RKO (cell line): ENCODE measurements around the gene JPH2.
A peak's percentile ranks its signal among the peaks of the same experiment; 100 is the strongest.

ENCODE experiments used
- DNase-seq: peaks from one replicate; pipeline ENCODE4 v3.0.0-alpha.2; 2016; ENCODE audit warnings: low spot score

Gene JPH2

DNA sequence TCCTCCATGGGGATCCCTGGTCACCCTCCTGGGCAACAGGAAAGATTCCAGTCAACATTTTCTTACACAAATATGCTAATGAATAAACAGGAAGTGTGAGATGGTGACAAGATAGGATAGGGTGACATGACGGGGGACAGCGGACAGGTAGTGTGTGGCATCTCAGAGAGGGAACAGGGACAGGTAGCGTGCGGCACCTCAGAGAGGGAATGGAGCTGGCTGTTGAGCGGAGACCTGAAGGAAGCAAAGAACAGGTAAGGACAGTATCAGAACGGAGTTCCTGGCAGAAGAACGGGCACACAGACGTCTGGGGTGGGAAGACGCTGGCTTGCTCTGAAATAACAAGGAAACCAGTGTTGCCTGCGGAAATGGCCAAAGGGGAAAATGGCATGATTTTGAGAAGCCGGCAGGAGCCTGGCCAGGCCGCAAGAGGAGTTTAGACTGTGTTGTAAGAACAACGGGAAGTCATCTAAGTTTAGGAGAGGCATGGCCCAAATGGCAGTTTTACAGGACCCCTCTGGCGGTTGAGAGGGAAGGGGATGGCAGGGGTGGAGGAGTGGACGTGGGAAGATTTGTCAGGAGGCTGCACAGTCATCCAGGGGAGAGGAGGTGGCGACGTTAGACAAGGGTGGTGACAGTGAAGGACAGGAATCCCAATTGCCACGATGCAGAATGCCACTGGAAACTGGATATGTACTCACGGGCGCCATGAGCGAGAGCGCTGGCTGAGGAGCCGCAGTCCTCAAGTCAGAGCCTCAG is 111.6 kb downstream of the JPH2 start:
- no peak for DNase-seq

DNA sequence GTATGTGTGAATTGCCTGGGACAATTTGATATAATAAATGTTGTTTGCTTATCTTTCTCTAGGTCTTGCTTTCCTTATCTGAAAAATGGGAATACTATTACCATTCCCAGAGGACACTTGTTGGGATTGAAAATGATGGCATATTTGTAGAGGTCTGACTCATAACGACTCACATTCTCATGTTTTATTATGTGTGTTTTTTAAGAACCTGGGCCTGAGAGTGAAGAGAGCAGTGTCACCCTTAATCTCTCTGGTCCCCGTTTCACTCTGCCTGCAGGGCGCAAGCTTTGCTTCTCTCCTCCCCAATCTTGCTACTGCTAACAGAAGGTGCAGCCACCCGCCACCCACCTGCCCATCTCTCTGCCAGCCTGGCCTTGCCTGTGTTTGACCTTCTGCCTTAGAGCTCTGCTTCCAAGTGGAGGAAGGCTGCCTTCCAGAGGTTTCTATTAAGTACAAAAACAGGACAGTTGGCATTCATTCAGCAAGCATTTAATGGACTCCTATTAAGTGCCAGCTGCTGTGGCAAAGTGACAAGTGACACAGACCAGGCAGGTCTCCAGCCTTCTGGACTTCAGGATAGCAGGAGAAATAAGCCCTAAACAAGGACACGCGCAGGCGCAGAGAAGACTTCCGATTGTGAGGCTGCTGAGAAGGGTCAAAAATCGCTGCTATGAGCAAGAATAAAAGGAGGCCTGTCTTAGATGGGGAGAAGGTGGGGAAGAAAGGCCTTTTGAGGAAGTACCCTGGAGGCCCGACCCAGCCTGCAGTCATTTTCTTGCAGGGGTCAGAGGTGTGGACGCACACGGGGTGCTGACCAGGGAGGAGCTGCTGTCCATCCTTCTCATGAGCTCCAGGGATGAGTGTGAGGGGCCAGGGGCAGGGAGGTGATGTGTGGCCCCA is 112.5 kb downstream of the JPH2 start:
- peak; percentile 56 for DNase-seq

DNA sequence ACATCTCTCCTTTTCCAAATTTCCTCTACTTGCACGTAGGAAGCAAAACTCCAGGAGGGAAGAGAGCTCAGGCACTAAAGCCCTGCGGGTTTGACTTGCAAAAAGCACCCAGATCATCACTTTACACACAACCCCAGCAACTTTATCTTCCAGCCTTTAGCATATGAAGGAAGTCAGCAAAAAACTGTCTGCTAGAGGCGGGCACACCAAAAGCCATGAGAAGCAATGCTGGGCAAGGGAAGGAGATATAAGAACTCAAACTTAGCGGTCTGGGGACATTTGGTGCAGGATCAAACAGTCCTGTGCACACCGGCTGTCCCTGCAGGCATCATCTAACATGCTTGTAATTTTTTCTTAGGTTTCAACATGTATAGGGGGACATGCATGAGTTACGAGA is 113.3 kb downstream of the JPH2 start:
- DNase-seq: no peak

DNA sequence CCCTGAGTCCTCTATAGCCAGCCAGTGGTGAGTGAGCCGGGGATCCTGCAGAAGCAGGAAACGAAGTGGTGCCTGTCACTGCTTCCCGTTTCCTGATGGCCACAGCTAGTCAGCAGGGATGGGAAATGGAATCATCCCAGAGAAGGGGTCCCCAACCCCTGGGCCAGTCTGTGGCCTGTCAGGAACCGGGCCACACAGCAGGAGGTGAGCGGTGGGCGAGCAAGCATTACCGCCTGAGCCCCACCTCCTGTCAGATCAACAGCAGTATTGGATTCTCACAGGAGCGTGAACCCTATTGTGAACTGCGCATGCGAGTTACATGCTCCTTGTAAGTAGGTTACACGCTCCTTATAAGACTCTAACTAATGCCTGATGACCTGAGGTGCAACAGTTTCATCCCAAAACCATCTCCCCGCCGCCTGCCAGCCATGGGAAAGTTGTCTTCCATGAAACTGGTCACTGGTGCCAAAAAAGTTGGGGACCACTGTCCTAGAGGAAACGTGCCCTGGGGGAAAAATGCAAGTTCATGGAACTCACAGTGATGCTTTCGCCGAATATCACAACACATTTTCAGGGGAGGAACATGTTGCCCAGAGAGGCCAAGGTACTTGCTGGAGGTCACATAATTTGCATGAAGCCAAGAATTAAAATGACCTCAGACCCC is 113.8 kb downstream of the JPH2 start:
- DNase-seq: no peak

DNA sequence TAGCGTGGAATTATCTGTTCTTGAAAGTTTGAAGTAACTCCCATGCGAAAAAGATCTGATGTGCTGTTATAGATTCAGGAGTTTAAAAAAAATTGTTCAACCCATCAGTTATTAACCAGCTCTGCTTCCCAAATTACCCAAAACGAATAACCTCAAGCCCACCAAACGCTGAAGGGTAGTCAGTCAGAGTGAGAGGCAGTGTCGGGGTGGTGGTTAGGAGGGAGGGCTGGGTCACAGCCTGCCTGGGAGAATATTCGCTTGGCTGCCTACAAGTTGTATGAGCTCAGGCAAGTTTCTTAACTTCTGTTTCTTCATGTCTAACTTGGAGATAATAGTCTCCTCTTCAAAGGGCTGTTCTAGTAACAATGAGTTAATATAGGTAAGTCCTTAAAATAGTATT is 114.6 kb downstream of the JPH2 start:
- DNase-seq: no peak

DNA sequence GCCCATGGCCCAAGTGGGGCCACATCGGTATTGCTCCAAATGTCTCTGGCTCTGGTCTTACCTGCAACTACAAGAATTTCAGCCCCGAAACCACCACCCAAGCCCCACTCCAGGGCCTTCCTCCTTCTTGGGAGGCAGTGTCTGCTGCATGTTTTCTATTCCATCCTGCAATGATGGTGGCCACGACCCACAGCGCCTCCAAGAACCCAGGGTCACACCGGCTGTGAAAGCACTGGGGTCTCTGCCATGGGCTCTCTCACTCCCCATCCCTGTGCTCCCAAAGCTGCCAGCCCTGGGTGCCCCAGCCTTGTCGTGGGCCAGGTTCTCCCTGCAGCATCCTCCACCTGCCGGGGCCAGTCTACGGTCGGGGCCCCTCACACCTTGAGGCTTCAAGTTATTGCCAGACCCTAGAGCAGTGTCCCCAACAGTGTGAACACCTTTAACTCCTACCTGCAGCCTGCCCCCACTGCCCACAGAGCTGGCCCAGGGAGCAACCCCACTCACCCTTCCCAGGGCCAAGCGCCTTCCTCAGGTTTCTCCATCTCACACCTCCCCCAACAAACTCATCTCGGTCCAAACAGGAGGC is 115.4 kb downstream of the JPH2 start:
- DNase-seq: no peak

DNA sequence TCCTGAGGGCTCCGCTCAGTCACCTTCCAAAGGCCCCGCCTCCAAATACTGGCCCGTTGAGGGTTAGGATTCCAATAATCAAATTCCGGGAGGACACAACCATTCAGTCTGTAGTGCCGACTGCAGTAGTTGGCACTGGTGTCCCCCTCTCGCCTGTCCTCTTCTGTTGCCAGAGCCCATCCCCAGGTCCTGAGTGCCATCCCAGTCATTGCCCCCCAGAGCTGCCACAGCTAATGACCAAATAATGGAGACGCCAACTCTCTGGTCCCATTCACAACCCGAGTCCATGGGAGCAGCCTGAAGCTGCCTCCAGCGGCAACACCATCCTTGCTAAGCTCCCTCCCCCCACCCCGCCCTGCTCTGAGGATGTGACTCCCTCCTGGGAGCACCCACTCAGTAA is 115.9 kb downstream of the JPH2 start:
- no peak for DNase-seq

DNA sequence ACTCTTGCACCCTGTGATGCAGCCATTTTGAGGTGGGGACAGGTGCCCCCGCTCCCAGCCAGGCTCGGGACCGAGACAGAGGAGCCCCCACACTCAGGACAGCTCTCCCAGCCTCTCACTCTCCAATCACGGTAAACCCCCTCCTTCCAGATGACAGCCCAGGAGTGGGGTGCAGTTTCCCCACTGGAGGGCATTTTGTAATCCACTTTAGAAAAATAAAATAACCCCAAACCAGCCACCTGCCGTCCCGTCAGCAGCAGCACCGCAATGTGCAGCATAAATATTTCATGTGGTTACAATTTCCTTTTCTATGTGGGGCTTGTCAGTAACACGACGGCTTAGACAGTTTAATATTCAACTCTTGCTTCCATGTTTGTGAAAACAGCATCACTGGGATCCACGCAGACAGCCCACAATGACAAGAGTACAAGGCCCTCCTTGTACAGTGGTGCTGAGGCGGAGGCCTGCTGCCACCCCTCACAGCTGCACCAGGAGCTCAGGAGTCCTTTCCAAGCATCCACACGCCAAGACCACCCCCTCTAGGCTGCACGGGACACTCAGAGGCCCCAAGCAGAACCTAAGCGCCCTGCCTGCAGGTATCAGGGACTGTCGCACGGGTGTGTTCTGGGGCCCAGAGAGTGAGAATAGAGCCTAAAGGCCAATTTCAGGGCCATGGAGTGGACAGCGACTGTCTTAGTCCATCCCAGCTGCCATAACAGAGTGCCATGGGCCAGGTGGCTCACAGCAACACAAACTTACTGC is 116.7 kb downstream of the JPH2 start:
- DNase-seq: no peak

DNA sequence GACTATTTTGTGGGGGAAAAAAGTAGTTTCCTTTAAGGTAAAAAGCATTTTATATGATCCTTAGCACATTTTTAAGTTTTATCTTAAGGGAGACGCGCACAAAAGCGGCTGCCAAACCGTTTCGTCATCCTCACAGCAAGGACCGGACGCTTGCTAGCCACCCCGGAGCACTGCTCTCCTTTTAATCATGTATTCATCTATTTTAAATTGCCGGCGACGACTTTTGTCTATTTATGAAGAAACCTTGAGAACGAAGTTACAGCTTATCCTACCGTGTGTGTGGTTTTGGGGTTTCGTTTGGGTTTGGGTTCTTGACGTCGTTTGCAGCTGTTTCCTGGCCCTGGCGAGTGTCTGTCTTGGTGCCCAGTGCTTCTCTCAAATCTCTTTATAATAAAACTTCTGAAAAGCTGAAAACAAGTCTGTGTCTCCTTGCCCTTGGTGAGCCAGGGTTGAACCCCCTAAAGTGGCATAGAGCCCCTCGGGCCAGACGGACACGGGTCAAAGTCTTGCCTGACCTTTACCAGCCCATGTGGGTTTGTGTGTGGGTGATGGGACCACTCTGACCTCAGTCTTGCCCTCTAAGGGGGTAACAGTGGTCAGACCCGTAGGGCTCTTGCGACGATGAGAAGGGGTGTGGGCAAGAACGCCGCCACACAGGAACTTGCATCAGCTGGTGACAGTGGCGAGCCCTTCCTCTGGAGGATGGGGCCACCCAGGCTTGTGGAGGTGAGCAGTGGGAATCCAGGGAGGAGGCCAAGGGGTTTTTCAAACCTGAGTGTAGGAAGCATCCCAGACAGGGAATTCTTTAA is 117.6 kb downstream of the JPH2 start:
- DNase-seq: no peak

DNA sequence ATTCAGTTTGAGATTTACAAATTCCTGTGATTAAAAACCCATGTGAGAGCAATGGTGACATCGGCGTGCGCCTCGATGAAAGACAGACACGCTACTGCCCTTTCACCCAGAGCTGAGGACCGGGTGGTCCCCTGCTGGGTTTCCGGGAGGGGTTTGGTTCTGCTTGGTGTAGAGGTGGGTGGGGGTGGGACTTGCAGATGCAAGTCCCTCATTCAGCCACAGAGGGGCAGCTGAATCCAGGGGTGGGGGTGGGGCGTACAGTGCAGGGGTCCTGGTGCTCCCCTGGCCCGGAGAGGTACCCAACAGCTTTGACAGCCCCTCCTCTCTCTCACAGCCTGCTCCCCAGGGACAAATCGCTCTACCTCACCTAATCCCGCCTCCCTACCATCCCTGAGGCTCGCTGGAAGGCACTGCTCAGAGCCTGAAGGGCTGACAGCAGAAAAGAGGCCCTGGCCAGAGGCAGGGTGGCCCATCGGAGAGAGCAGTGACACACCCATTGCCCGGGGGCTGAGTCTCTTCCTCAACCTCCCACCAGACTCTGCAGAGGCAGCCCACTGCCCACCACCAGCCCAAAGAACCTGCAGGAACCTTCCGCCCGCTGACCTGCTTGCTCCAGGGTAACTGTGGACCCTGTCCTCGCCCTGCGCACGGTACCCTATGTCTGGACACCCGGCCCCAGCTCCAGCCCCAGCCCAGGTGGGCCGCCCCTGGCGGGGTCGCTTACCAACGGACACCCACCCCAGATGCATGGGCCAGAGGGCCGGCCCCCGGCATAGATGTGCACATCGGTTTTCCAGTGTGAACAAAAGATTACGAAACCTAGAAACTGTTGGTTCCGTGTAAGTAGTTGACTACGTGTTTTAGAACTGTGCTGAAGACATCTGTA is 118.4 kb downstream of the JPH2 start:
- no peak for DNase-seq

DNA sequence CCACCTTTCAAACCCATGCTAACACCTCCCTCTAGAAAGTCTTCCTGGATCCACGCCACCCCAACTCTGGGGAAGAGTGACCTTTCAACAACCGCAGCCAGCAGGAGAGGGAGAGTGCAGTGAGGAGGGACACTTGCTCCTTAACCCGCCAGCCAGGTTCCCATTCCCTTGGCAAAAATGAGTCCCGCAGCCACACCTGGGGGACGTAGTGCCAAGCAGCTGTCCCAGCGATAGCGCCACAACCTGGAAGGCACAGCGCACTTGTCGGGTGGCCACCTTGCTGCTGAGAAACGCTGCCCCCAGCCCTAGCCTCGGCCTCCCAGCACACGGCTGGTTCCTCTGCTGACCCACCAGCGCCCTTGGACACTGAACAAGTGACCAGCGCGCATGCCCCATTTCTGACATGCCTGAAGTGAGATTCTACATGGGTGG is 119.3 kb downstream of the JPH2 start:
- no peak for DNase-seq

DNA sequence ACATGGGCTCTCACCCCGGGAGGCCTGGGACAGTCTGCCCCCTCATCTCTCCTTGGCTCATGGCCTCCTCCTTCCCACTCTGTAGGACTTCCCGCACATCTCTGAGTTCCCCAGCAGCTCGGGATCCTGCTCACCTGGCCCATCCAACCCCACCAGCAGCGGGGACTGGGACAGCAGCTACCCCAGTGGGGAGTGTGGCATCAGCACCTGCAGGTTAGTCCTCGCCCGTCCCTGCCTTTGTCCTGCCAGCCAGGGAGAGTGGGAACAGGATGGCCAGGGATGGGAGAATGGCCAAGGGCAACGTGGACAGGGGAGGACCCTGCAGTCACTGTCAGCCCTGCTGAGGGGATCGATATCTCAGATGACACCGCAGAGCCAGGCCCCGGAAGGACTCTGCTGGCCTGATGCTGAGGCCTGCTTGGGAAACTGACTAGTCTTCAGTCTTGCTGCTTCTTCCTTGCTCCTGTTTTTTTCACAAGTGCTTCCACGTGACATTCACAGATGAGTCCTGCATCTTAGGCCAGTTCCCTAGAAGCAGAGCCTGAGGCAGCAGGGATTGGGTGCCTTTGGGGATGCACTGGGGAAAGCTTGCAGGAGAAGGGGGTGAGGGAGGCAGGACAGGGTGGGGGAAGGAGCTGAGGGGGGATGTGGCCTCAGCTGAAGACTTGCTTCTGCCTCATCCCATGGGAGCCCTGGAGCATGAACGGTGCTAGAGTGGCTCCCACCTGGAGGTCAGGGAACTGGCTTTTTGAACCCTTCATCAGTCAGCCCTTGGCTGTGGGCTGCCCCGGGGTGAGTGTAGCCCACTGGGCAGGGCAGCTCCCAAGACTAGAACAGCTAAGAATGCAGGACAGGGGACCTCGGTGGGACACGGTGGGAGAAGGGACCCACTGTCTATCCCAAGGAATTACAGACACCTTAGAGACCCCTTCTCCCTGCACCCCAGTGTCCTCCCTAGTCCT is 120.1 kb downstream of the JPH2 start:
- DNase-seq: no peak

DNA sequence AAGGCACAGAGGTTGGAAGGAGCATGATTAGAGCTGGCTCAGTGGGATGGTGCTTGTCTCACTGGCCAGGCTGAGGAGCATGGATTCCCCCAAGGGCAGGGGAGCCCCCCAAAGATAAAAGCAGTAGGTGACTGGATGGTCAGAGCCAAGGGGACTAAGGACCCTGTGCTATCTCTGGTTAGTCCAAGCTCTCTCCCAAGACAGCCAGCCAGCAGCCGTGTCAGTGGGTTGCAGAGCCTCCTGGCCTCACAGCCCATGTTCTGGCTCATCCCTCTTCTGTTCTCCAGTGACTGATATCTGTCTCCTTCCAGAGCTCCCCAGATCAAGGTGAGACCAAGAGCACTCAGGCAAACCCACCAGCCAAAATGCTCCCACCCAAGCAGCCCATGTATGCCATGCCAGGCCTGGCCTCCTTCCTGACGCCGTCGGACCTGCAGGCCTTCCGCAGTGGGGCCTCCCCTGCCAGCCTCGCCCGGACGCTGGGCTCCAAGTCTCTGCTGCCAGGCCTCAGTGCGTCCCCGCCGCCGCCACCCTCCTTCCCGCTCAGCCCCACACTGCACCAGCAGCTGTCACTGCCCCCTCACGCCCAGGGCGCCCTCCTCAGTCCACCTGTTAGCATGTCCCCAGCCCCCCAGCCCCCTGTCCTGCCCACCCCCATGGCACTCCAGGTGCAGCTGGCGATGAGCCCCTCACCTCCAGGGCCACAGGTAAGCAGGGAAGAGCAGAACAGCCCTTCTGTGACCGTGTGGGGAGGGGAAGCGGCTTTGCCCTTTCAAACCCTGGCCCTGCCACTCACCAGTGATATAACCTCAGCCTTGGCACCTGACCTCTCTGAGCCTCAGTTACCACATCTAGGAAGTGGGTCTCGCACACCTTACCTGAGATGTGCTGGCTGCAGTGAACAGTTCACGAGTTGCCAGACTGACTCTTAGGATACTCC is 121.3 kb downstream of the JPH2 start:
- no peak for DNase-seq

DNA sequence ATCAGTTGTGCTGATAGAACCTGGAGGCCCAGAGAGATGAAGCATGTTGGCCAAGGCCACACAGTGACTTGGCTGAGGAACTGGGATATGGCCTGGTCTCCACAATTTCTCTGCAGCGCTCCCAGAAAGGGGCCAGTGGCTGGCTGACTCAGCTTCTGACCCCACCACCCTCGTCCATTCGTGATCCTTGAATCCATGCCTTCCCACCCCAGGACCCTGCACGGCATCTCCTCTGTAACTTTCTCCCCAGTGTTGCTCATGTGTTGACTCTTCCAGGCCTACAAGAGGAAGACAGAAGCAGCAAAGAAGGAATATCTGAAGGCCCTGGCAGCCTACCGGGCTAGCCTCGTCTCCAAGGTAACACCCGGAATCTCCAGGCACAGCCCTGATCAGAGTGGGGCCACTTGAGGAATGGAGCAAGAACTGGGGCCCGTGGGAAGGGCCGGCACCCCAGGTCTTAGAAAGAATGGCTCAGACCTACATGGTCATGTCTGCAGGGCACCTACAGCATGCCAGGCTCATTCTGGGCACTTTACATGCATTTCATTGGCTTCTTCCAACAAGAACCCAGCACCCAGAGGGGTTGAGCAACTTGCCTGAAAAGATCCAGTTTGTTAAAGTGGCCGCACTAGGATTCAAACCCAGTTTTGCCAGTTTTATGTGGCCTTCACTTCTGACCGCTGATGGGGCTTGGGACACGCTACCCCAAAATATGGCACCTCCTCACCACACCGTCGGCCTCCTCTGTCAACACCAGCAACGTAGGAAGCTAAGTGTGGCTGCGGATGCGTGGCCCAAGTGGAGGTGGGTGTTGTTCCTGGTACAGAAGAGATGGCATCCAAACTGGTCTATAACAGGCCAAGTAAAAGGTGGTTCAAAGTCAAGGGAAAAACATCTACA is 122.2 kb downstream of the JPH2 start:
- no peak for DNase-seq
